Right lobe of liver (tissue), 4 donors: ENCODE measurements around the gene APBB2.

Experiments
- POLR2A ChIP-seq: fragments of 450-650 bp; IDR thresholded peaks from one replicate; pipeline ENCODE4 v1.6.1; 2017; ENCODE audit warnings: antibody characterized with exemption, mild to moderate bottlenecking
- TF ChIP-seq, protein P1 (sequence below), 4 donors: fragments of 200-600 bp in 3 of 4; fragments of 450-650 bp in 1 of 4; IDR thresholded peaks; one replicate each; pipeline versions ENCODE4 v1.5.1 to v1.8.0; 2016 to 2022; ENCODE audit warnings: antibody characterized with exemption in 4 of 4, mild to moderate bottlenecking in 2 of 4
- donor health status: DM: no; HTN: no; CAD: no.
- donor health status: DM: no; HTN: no; CAD: no.
- donor health status: DM: no; HTN: yes; CAD: no.

DNA sequence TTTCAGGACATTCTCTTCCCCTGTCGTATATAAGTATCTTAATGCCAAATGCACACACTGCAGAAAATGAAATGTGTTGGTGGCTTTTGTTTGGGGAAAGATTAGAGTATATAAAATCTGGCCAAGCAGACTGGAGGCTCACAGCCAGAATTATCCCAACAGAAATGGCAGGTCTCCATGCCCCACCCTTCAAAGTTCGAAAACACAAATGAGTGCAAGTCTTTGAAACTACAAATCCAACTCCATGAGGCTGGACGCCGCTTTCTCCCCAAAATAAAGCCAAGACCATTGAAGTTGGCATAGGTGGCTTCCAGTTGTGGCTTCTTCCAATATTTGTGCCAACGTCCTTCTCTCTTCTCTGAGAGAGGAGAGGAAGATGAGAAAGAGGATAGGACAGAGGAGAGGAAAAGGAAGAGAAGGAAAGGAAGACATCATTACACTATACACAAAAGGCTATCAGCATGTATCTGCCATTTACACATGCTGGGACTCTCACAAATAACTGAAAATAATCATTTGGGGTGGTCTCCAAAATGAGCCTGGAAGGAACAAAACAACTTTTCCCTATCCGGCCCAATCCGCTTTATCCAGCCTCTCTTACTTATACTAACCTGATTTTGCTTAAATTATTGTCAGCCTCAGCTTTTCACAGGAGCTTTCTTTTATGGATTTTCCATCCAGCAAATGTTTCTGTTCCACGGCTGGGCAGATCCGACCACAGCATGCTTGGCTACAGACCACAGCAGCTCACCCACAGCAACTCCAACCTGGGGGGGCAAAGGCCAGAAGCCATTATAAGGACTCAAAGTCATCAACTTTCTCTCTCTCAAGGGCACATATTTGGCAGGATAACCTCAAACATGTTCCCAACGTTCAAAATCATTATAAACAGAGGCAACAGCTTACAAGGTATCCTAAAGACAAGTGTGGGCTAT, 71.7 kb downstream of the APBB2 start:
- TF ChIP-seq POLR2A, result no peak
- TF ChIP-seq, protein P1, sequence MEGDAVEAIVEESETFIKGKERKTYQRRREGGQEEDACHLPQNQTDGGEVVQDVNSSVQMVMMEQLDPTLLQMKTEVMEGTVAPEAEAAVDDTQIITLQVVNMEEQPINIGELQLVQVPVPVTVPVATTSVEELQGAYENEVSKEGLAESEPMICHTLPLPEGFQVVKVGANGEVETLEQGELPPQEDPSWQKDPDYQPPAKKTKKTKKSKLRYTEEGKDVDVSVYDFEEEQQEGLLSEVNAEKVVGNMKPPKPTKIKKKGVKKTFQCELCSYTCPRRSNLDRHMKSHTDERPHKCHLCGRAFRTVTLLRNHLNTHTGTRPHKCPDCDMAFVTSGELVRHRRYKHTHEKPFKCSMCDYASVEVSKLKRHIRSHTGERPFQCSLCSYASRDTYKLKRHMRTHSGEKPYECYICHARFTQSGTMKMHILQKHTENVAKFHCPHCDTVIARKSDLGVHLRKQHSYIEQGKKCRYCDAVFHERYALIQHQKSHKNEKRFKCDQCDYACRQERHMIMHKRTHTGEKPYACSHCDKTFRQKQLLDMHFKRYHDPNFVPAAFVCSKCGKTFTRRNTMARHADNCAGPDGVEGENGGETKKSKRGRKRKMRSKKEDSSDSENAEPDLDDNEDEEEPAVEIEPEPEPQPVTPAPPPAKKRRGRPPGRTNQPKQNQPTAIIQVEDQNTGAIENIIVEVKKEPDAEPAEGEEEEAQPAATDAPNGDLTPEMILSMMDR (IDR thresholded peaks at IDR 0.05), result no peak
